Lower leg skin (tissue), 3 donors: ENCODE results near the gene GREB1.

Source experiments
- POLR2A ChIP-seq, 2 donors: fragments of 450-650 bp; IDR thresholded peaks; one replicate each; pipeline ENCODE4 v1.6.1; 2016 to 2017; ENCODE audit warnings: antibody characterized with exemption in 2 of 2, mild to moderate bottlenecking in 1 of 2, moderate library complexity in 1 of 2
- TF ChIP-seq, protein P1 (sequence below), 3 donors: fragments of 450-650 bp; IDR thresholded peaks; one replicate each; pipeline ENCODE4 v1.5.1; 2016; ENCODE audit warnings: antibody characterized with exemption in 3 of 3, mild to moderate bottlenecking in 3 of 3, moderate library complexity in 2 of 3

GRCh38 chr2:11571170-11571569, 37.3 kb downstream of the GREB1 start:
- TF ChIP-seq, protein P1, sequence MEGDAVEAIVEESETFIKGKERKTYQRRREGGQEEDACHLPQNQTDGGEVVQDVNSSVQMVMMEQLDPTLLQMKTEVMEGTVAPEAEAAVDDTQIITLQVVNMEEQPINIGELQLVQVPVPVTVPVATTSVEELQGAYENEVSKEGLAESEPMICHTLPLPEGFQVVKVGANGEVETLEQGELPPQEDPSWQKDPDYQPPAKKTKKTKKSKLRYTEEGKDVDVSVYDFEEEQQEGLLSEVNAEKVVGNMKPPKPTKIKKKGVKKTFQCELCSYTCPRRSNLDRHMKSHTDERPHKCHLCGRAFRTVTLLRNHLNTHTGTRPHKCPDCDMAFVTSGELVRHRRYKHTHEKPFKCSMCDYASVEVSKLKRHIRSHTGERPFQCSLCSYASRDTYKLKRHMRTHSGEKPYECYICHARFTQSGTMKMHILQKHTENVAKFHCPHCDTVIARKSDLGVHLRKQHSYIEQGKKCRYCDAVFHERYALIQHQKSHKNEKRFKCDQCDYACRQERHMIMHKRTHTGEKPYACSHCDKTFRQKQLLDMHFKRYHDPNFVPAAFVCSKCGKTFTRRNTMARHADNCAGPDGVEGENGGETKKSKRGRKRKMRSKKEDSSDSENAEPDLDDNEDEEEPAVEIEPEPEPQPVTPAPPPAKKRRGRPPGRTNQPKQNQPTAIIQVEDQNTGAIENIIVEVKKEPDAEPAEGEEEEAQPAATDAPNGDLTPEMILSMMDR (IDR thresholded peaks at IDR 0.05), result no peak
- TF ChIP-seq POLR2A (IDR thresholded peaks at IDR 0.05), result no peak
